HCT116 (cell line): ENCODE data around the gene IFITM2. TPM values are rescaled to one million over a fixed set of nuclear protein-coding genes. Genes with fewer than 3 reads are reported as not detected.

Experiments
- ATAC-seq: fragments of 200-7000 bp; cut with Tn5 transposase; 2 replicates; pipeline ENCODE4 v1.9.1; 2020; ENCODE audit warnings: mild to moderate bottlenecking, moderate library complexity
- BruUV-seq: library from RNA; stranded (reverse); fragments of 400-500 nt; replicated peaks from 2 replicates; lab custom pipeline; 2021; lab: Mats Ljungman, UMichigan
- CTCF ChIA-PET: fragments of 300-600 bp; sonication (Branson Sonifier 250); formaldehyde crosslinking; loops from one replicate; lab custom pipeline; 2021; ENCODE audit warnings: antibody characterized with exemption; lab: Charles Lee
- POLR2A ChIA-PET: fragments of 300-600, 350-600 bp; sonication (Branson Sonifier 250); formaldehyde crosslinking; loops from one replicate; lab custom pipeline; 2021; ENCODE audit warnings: antibody characterized with exemption; lab: Charles Lee
- RAD21 ChIA-PET, 2 experiments: fragments of 300-600 bp; sonication (Branson Sonifier 250); formaldehyde crosslinking; loops; one replicate each; lab custom pipeline; 2023; ENCODE audit warnings: low total read pairs in 2 of 2; ENCODE audit not compliant: uncharacterized antibody in 2 of 2, unreplicated experiment in 2 of 2, low non-redundant PET in 1 of 2; lab: Charles Lee
- DNase-seq: peaks from one replicate; pipeline ENCODE4 v3.0.0-alpha.2; 2010; ENCODE audit warnings: low read depth, low spot score
- H2AFZ ChIP-seq: fragments of 200-600 bp; shearing (Covaris generic), sonication (generic); 2 replicates; pipeline ENCODE4 v1.6.1; 2017; ENCODE audit warnings: low read depth, mixed run types, mixed read lengths, antibody characterized with exemption, low read length; ENCODE audit not compliant: poor library complexity, severe bottlenecking
- H3K27ac ChIP-seq: 2 replicates; pipeline ENCODE4 v1.5.1; 2012; ENCODE audit warnings: low read depth, low read length
- H3K27me3 ChIP-seq: fragments of 200-600 bp; sonication (generic); 2 replicates; pipeline ENCODE4 v1.6.1; 2016; ENCODE audit warnings: mixed run types, low read length, mixed read lengths; ENCODE audit not compliant: insufficient read depth
- H3K36me3 ChIP-seq, 2 experiments: fragments of 200-500 bp in 1 of 2; fragments of 200-600 bp in 1 of 2; sonication (Bioruptor generic) in 1 of 2; sonication (generic) in 1 of 2; 2 replicates each; pipeline versions ENCODE4 v1.5.1 to v1.6.1; 2014 to 2016; ENCODE audit warnings: low read length in 2 of 2, inconsistent platforms in 1 of 2, mixed read lengths in 1 of 2, mixed run types in 1 of 2; ENCODE audit not compliant: insufficient read depth in 2 of 2, control insufficient read depth in 1 of 2
- H3K4me1 ChIP-seq, 2 experiments: fragments of 200-600 bp in 1 of 2; sonication (generic) in 1 of 2; 2 replicates each; pipeline versions ENCODE4 v1.5.1 to v1.6.1; 2012 to 2017; ENCODE audit warnings: low read length in 2 of 2, inconsistent platforms in 1 of 2, mild to moderate bottlenecking in 1 of 2, mixed read lengths in 1 of 2, mixed run types in 1 of 2, moderate library complexity in 1 of 2; ENCODE audit not compliant: insufficient read depth in 2 of 2, control insufficient read depth in 1 of 2
- H3K4me2 ChIP-seq: fragments of 200-600 bp; sonication (generic); 2 replicates; pipeline ENCODE4 v1.6.1; 2017; ENCODE audit warnings: mixed run types, low read length, mixed read lengths
- H3K4me3 ChIP-seq, 2 experiments: fragments of 200-600 bp in 1 of 2; sonication (generic) in 1 of 2; replicated peaks in 1 of 2; 2 replicates each; pipeline ENCODE4 v1.5.1; 2011 to 2016; ENCODE audit warnings: low read length in 2 of 2, control low read depth in 1 of 2, low read depth in 1 of 2, mild to moderate bottlenecking in 1 of 2, mixed read lengths in 1 of 2, mixed run types in 1 of 2
- H3K79me2 ChIP-seq: fragments of 200-600 bp; sonication (generic); 2 replicates; pipeline ENCODE4 v1.6.1; 2017; ENCODE audit warnings: mild to moderate bottlenecking, mixed run types, low read length, moderate library complexity, mixed read lengths; ENCODE audit not compliant: insufficient read depth
- H3K9ac ChIP-seq: fragments of 200-600 bp; sonication (generic); 2 replicates; pipeline ENCODE4 v1.6.1; 2016; ENCODE audit warnings: low read length, mixed read lengths
- H3K9me2 ChIP-seq: fragments of 200-600 bp; sonication (generic), shearing (Covaris generic); 2 replicates; pipeline ENCODE4 v1.6.1; 2017; ENCODE audit warnings: mixed run types, mild to moderate bottlenecking, moderate library complexity; ENCODE audit not compliant: insufficient read depth
- H3K9me3 ChIP-seq, 2 experiments: fragments of 200-500 bp in 1 of 2; fragments of 200-600 bp in 1 of 2; sonication (Bioruptor generic) in 1 of 2; sonication (generic) in 1 of 2; 2 replicates each; pipeline ENCODE4 v1.6.1; 2014 to 2017; ENCODE audit warnings: low read length in 2 of 2, mixed read lengths in 2 of 2, inconsistent platforms in 1 of 2, low read depth in 1 of 2, mild to moderate bottlenecking in 1 of 2, mixed run types in 1 of 2, moderate library complexity in 1 of 2; ENCODE audit not compliant: control insufficient read depth in 1 of 2, insufficient read depth in 1 of 2
- H4K20me1 ChIP-seq: fragments of 200-600 bp; sonication (generic), shearing (Covaris generic); 2 replicates; pipeline ENCODE4 v1.6.1; 2017; ENCODE audit warnings: mixed run types, mild to moderate bottlenecking, moderate library complexity; ENCODE audit not compliant: insufficient read depth
- EZH2 ChIP-seq: fragments of 200-600 bp; sonication (generic); IDR thresholded peaks from 2 replicates; pipeline ENCODE4 v1.6.1; 2017; ENCODE audit warnings: antibody characterized with exemption, mixed run types
- POLR2A ChIP-seq: IDR thresholded peaks from 2 replicates; pipeline ENCODE4 v1.7.0; 2011; ENCODE audit warnings: borderline replicate concordance; ENCODE audit not compliant: insufficient read depth, insufficient read length; ENCODE audit errors: extremely low read depth
- SP1 ChIP-seq: IDR thresholded peaks from 2 replicates; pipeline ENCODE4 v1.6.1; 2012; ENCODE audit warnings: low read depth
- TCF7L2 ChIP-seq: IDR thresholded peaks from 2 replicates; pipeline ENCODE4 v1.7.0; 2011; ENCODE audit warnings: borderline replicate concordance, inconsistent platforms; ENCODE audit not compliant: insufficient read depth, insufficient read length; ENCODE audit errors: extremely low read depth
- YY1 ChIP-seq: IDR thresholded peaks from 2 replicates; pipeline ENCODE4 v1.6.1; 2011; ENCODE audit warnings: low read length, low read depth, moderate library complexity, mild to moderate bottlenecking; ENCODE audit not compliant: insufficient replicate concordance; ENCODE audit errors: extremely low read depth
- ZBTB33 ChIP-seq: IDR thresholded peaks from 2 replicates; pipeline ENCODE4 v1.6.1; 2011; ENCODE audit warnings: mild to moderate bottlenecking, low read length, moderate library complexity; ENCODE audit not compliant: insufficient replicate concordance; ENCODE audit errors: extremely low read depth
- intact Hi-C: fragments of 100-400 bp; cut with micrococcal nuclease; formaldehyde crosslinking; loops from 2 replicates; pipeline ENCODE4 v1.10.0; 2022
- total RNA-seq: library from RNA; stranded (reverse); gene quantifications from one replicate; pipeline ENCODE4 v1.2.1, GENCODE V29; 2021; ENCODE audit not compliant: unreplicated experiment
- TF ChIP-seq, protein P1 (sequence below): IDR thresholded peaks from 2 replicates; pipeline ENCODE4 v1.6.1; 2012; ENCODE audit warnings: low read depth

The IFITM2 gene
- total RNA-seq, 1 experiment from 2014 or later = 106 TPM

GRCh38 chr11:272195-272930, 35.3 kb upstream of the IFITM2 start:
- H3K4me2 ChIP-seq = no peak overlapping the region

More at GRCh38 chr11:272195-272930, 35.3 kb upstream of the IFITM2 start:
- no peaks in the 10 kb centered on the region for H3K79me2 ChIP-seq
- BruUV-seq = no TSS peak
- H3K4me3 ChIP-seq = no peak overlapping the region
- H3K9me3 ChIP-seq = no peaks in the 10 kb centered on the region
- no peak overlapping the region for H3K9ac ChIP-seq
- peaks cover 3 to 5% of the 10 kb centered on the region in 2 experiments; a peak in 2 of 4 replicates for H3K4me1 ChIP-seq
- ATAC-seq (no peak), DNase-seq (no peak)
- no peaks in the 10 kb centered on the region for H3K27me3 ChIP-seq
- H2AFZ ChIP-seq = no peak overlapping the region
- POLR2A ChIA-PET = no interaction called here
- CTCF ChIA-PET = no interaction called here
- intact Hi-C loops = no loop called here
- H3K36me3 ChIP-seq = no peaks in the 10 kb centered on the region
- no peaks in the 10 kb centered on the region for H3K9me2 ChIP-seq
- no peaks in the 10 kb centered on the region for H4K20me1 ChIP-seq
- RAD21 ChIA-PET = no interaction called here
- TF ChIP-seq SP1 (no peak), TCF7L2 (no peak), POLR2A (no peak), EZH2 (no peak), ZBTB33 (no peak), YY1 (no peak)
- TF ChIP-seq, protein P1, sequence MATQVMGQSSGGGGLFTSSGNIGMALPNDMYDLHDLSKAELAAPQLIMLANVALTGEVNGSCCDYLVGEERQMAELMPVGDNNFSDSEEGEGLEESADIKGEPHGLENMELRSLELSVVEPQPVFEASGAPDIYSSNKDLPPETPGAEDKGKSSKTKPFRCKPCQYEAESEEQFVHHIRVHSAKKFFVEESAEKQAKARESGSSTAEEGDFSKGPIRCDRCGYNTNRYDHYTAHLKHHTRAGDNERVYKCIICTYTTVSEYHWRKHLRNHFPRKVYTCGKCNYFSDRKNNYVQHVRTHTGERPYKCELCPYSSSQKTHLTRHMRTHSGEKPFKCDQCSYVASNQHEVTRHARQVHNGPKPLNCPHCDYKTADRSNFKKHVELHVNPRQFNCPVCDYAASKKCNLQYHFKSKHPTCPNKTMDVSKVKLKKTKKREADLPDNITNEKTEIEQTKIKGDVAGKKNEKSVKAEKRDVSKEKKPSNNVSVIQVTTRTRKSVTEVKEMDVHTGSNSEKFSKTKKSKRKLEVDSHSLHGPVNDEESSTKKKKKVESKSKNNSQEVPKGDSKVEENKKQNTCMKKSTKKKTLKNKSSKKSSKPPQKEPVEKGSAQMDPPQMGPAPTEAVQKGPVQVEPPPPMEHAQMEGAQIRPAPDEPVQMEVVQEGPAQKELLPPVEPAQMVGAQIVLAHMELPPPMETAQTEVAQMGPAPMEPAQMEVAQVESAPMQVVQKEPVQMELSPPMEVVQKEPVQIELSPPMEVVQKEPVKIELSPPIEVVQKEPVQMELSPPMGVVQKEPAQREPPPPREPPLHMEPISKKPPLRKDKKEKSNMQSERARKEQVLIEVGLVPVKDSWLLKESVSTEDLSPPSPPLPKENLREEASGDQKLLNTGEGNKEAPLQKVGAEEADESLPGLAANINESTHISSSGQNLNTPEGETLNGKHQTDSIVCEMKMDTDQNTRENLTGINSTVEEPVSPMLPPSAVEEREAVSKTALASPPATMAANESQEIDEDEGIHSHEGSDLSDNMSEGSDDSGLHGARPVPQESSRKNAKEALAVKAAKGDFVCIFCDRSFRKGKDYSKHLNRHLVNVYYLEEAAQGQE = no peak
- H3K27ac ChIP-seq = no peak overlapping the region
